Gastrocnemius medialis (tissue), 4 donors: ENCODE data around the gene ECEL1. TPM values are rescaled to one million over a fixed set of nuclear protein-coding genes. Genes with fewer than 3 reads are reported as not detected.

Source experiments
- ATAC-seq, 2 donors: fragments of 150-250 bp; one replicate each; pipeline ENCODE4 v1.9.1; 2016
- DNase-seq, 2 donors: peaks; one replicate each; pipeline ENCODE4 v3.0.0-alpha.2; 2019
- H3K27ac ChIP-seq, 4 donors: fragments of 200-600 bp; sonication (generic); 1 replicate in 1 of 4; 2 replicates in 3 of 4; pipeline ENCODE4 v1.5.1; 2016 to 2018; ENCODE audit warnings: mild to moderate bottlenecking in 2 of 4, moderate library complexity in 1 of 4
- H3K27me3 ChIP-seq, 3 donors: fragments of 200-600 bp; sonication (generic) in 2 of 3; 1 replicate in 1 of 3; 2 replicates in 2 of 3; pipeline versions ENCODE4 v1.5.1 to v1.6.0; 2016 to 2019; ENCODE audit warnings: mild to moderate bottlenecking in 1 of 3, moderate library complexity in 1 of 3
- H3K36me3 ChIP-seq, 2 donors: fragments of 200-600 bp; sonication (generic) in 1 of 2; one replicate each; pipeline ENCODE4 v1.5.1; 2017 to 2018
- H3K4me1 ChIP-seq, 2 donors: fragments of 200-600 bp; sonication (generic) in 1 of 2; one replicate each; pipeline ENCODE4 v1.5.1; 2016 to 2017; ENCODE audit warnings: mild to moderate bottlenecking in 2 of 2
- H3K4me3 ChIP-seq, 4 donors: fragments of 200-600 bp; sonication (generic) in 3 of 4; 1 replicate in 1 of 4; 2 replicates in 3 of 4; pipeline ENCODE4 v1.5.1; 2016 to 2019; ENCODE audit warnings: mild to moderate bottlenecking in 2 of 4
- H3K9me3 ChIP-seq, 3 donors: fragments of 200-600 bp; sonication (generic) in 2 of 3; 1 replicate in 1 of 3; 2 replicates in 2 of 3; pipeline ENCODE4 v1.5.1; 2016 to 2019
- POLR2A ChIP-seq, 2 donors: fragments of 450-650 bp; IDR thresholded peaks; one replicate each; pipeline ENCODE4 v1.6.1; 2017; ENCODE audit warnings: antibody characterized with exemption in 2 of 2, mild to moderate bottlenecking in 2 of 2, moderate library complexity in 2 of 2
- in situ Hi-C, 4 donors: fragments of 200-750 bp; cut with MboI; loops; one replicate each; pipeline versions ENCODE4 v1.15.0 to v1.8.0; 2017; ENCODE audit warnings: low sequenced_read_pairs in 4 of 4
- intact Hi-C: fragments of 100-400 bp; cut with DNase I; formaldehyde crosslinking; loops from one replicate; pipeline ENCODE4 v1.15.1; 2023; ENCODE audit warnings: low total_unique reads
- total RNA-seq, 4 donors: library from RNA; depleted of rRNA; stranded (reverse); fragments of >200 nt; gene quantifications; one replicate each; pipeline versions ENCODE4 v1.1.0 to v1.2.3, GENCODE V29; 2016
- TF ChIP-seq, protein P1 (sequence below), 5 experiments: fragments of 450-650 bp in 3 of 5; fragments of 200-600 bp in 2 of 5; sonication (generic) in 2 of 5; IDR thresholded peaks in 4 of 5; conservative IDR thresholded peaks in 1 of 5; 1 replicate in 4 of 5; 2 replicates in 1 of 5; pipeline ENCODE4 v1.5.1; 2016 to 2019; ENCODE audit warnings: antibody characterized with exemption in 5 of 5, mild to moderate bottlenecking in 3 of 5, moderate library complexity in 3 of 5

The ECEL1 gene
- total RNA-seq, 4 donors from 2014 or later, result 0.51 to 1.5 (median 0.55) TPM; not detected in 1

DNA sequence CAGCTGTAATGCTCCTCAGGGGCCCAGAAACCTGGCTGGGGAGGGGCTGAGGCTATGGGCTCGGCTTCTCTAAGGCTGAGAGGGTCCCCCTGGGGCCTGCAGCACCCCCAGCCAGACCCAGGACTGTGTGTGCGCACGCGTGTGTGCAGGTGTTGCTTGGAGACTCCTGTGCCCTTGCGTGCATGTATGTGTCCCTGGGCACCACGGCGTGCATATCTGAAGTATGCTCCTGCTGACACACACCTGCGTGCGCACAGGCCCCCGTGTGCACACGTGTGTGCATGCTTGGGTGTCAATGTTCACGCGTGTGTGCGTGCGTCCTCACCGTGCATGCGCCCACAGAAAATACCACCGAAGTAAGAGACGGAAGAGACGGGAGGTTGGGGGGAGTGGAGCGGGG, 14.9 kb upstream of the ECEL1 start:
- in situ Hi-C loops, result loop anchor here in 1 of 4 donors (25.0 kb wide), 1 partner anchor 590 kb away; no protein-coding TSS in a partner anchor
- H3K4me3 ChIP-seq, result peak overlapping the region in 2 of 4 donors; percentile 48 to 53
- peaks cover 0 to 9% (median 0%) of the 10 kb centered on the region in 3 donors for H3K27me3 ChIP-seq
- peaks cover 0 to 10% of the 10 kb centered on the region in 2 donors for H3K4me1 ChIP-seq
- no peaks in the 10 kb centered on the region for H3K36me3 ChIP-seq
- intact Hi-C loops, result no loop called here
- no peaks in the 10 kb centered on the region for H3K9me3 ChIP-seq
- DNase-seq (no peak), ATAC-seq (no peak)
- no peak overlapping the region for H3K27ac ChIP-seq
- TF ChIP-seq, protein P1, sequence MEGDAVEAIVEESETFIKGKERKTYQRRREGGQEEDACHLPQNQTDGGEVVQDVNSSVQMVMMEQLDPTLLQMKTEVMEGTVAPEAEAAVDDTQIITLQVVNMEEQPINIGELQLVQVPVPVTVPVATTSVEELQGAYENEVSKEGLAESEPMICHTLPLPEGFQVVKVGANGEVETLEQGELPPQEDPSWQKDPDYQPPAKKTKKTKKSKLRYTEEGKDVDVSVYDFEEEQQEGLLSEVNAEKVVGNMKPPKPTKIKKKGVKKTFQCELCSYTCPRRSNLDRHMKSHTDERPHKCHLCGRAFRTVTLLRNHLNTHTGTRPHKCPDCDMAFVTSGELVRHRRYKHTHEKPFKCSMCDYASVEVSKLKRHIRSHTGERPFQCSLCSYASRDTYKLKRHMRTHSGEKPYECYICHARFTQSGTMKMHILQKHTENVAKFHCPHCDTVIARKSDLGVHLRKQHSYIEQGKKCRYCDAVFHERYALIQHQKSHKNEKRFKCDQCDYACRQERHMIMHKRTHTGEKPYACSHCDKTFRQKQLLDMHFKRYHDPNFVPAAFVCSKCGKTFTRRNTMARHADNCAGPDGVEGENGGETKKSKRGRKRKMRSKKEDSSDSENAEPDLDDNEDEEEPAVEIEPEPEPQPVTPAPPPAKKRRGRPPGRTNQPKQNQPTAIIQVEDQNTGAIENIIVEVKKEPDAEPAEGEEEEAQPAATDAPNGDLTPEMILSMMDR (IDR thresholded peaks at IDR 0.05 in 4 of 5, conservative IDR thresholded peaks at IDR 0.05 in 1 of 5), result no peak
- TF ChIP-seq POLR2A (IDR thresholded peaks at IDR 0.05), result no peak

DNA sequence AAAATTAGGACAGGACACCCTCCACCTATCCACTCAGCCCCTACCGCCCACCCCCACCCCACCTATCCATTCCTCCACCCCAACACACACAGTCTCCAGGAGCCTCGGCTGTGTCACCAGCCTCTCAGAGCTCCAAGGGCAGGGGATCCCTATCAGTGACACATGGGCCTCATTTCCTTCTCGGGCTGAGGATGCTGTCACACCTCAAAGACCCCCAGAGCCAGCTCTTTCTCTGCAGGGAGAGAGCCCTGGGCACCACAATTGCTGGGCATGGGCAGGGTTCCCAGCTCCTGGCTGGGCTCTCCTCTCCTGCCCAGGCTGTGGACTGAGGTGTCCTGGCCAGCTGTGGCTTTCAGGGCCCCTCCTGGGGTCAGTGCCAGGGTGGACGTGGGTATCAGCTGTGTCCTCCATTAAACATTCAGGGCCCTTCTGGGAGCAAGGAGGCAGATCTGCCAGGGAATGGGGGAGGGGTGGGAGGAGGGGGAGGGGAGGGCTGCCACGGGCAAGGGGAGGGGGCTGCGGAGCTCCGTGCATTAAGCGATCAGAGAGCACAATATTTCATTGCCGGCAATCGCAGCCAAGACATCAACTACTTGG, 14.3 kb upstream of the ECEL1 start:
- no peak for ATAC-seq
- in situ Hi-C loops, result loop anchor here in 1 of 4 donors (25.0 kb wide), 1 partner anchor 590 kb away; no protein-coding TSS in a partner anchor

DNA sequence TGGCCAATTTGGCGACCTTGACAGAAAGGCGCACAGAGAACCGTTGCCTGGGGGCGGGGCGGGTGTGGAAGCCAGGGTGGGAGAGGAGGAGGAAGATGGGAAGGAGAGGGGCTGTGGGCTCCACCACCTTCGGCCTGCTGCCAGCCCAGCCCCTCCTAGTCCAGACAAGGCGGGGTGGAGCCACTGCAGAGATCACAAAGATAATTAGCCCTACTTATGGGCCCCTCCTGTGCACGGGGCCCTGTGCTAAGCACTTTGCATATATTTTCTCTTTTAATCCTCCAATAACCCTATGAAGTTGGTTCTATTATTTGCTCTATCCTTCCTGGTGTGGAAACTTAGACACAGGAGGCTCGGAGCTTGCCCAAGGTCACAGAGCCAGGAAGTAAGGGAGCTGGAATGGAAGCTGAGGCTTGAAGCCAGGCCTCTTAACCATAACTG, 13.7 kb upstream of the ECEL1 start:
- in situ Hi-C loops, result loop anchor here in 1 of 4 donors (25.0 kb wide), 1 partner anchor 589 kb away; no protein-coding TSS in a partner anchor
- Histone ChIP-seq H3K4me1 (peaks cover 0 to 10% of the 10 kb centered on the region in 2 donors), H3K27ac (no peak overlapping the region), H3K4me3 (no peak overlapping the region), H3K36me3 (no peaks in the 10 kb centered on the region), H3K9me3 (no peaks in the 10 kb centered on the region), H3K27me3 (peaks cover 0 to 9% (median 0%) of the 10 kb centered on the region in 3 donors)
- intact Hi-C loops, result no loop called here
- no peak for ATAC-seq
- no peak for TF ChIP-seq POLR2A (IDR thresholded peaks at IDR 0.05)
- TF ChIP-seq, protein P1 (IDR thresholded peaks at IDR 0.05 in 4 of 5, conservative IDR thresholded peaks at IDR 0.05 in 1 of 5), result no peak
- DNase-seq, result no peak

More for the DNA sequence above, 14.3 kb upstream of the ECEL1 start:
- Histone ChIP-seq H3K4me1 (peaks cover 0 to 10% of the 10 kb centered on the region in 2 donors), H3K27ac (no peak overlapping the region), H3K9me3 (no peaks in the 10 kb centered on the region), H3K36me3 (no peaks in the 10 kb centered on the region), H3K27me3 (peaks cover 0 to 9% (median 0%) of the 10 kb centered on the region in 3 donors), H3K4me3 (no peak overlapping the region)
- no peak for TF ChIP-seq POLR2A (IDR thresholded peaks at IDR 0.05)
- TF ChIP-seq, protein P1 (IDR thresholded peaks at IDR 0.05 in 4 of 5, conservative IDR thresholded peaks at IDR 0.05 in 1 of 5), result no peak
- no peak for DNase-seq
- intact Hi-C loops, result no loop called here

DNA sequence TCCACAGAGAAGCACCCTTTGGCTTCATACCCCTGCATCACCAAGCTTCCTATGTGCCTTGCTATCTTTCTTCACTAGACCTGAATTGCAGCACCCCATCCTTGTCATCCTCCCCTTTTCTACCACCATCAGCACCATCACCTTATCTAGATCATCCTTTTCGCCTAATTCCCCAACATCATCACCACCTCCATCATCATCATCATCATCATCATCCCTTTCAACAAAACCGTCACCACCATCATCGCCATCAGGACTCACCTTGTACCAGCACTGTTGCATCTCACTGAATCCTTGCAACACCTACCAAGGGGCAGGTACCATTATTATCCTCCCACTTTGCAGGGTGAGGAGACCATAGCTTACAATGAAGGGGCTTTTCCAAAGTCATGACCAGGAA, 10.8 kb upstream of the ECEL1 start:
- no peak for ATAC-seq
- H3K4me3 ChIP-seq, result no peak overlapping the region
- no peak for TF ChIP-seq POLR2A (IDR thresholded peaks at IDR 0.05)
- TF ChIP-seq, protein P1 (IDR thresholded peaks at IDR 0.05 in 4 of 5, conservative IDR thresholded peaks at IDR 0.05 in 1 of 5), result no peak
- peaks cover 0 to 10% of the 10 kb centered on the region in 2 donors for H3K4me1 ChIP-seq
- H3K27ac ChIP-seq, result no peak overlapping the region
- H3K36me3 ChIP-seq, result no peaks in the 10 kb centered on the region
- intact Hi-C loops, result no loop called here
- DNase-seq, result no peak
- H3K9me3 ChIP-seq, result no peaks in the 10 kb centered on the region
- H3K27me3 ChIP-seq, result peaks cover 0 to 3% (median 0%) of the 10 kb centered on the region in 3 donors
- in situ Hi-C loops, result no loop called here
